Measurements from ENCODE around the gene BCAN. TPM values are rescaled to one million over a fixed set of nuclear protein-coding genes. Genes with fewer than 3 reads are reported as not detected.

BCAN gene
- total RNA-seq, 1 experiment from 2014 or later = not detected

- H3K4me2 ChIP-seq = no peak overlapping the region
- intact Hi-C loops (cut with micrococcal nuclease; ENCODE audit: unreplicated experiment) = no loop called here
- no peaks in the 10 kb centered on the region for H3K27me3 ChIP-seq (ENCODE audit: insufficient read depth, low read depth)
- peaks cover 65% of the 10 kb centered on the region for H3K79me2 ChIP-seq (ENCODE audit: low read depth)
- no peak for DNase-seq
- peaks cover 100% of the 10 kb centered on the region for H4K20me1 ChIP-seq (ENCODE audit: insufficient read depth)
- H3F3A ChIP-seq (ENCODE audit: insufficient read depth, low read depth) = peaks cover 30% of the 10 kb centered on the region; the same call in 1 of the 2 replicates
- peaks cover 8% of the 10 kb centered on the region for H3K4me1 ChIP-seq (replicated peaks; ENCODE audit: insufficient read depth)
- no peak overlapping the region for H3K4me3 ChIP-seq
- BruUV-seq (replicated peaks) = no TSS peak
- no peak overlapping the region for H3K27ac ChIP-seq
- ChIA-PET POLR2A (ENCODE audit: unreplicated experiment) (no interaction called here), CTCF (interaction anchor here (0.6 kb wide), 2 partner anchors 71 to 236 kb away, joined by 3 read pairs; no protein-coding TSS in a partner anchor)
- H3K9me2 ChIP-seq (ENCODE audit: insufficient read depth) = no peaks in the 10 kb centered on the region
- no peaks in the 10 kb centered on the region for H3K9me3 ChIP-seq (ENCODE audit: insufficient read depth, low read depth)
- H3K36me3 ChIP-seq (ENCODE audit: low read depth) = peaks cover 38% of the 10 kb centered on the region
- TF ChIP-seq CTCF (conservative IDR thresholded peaks at IDR 0.05) (no peak), EZH2 (IDR thresholded peaks at IDR 0.05; ENCODE audit: low read depth) (no peak)
- H2AFZ ChIP-seq = no peak overlapping the region
These were observed 12.8 kb downstream of the BCAN start for GRCh38 chr1:156654700-156655099.

DNA sequence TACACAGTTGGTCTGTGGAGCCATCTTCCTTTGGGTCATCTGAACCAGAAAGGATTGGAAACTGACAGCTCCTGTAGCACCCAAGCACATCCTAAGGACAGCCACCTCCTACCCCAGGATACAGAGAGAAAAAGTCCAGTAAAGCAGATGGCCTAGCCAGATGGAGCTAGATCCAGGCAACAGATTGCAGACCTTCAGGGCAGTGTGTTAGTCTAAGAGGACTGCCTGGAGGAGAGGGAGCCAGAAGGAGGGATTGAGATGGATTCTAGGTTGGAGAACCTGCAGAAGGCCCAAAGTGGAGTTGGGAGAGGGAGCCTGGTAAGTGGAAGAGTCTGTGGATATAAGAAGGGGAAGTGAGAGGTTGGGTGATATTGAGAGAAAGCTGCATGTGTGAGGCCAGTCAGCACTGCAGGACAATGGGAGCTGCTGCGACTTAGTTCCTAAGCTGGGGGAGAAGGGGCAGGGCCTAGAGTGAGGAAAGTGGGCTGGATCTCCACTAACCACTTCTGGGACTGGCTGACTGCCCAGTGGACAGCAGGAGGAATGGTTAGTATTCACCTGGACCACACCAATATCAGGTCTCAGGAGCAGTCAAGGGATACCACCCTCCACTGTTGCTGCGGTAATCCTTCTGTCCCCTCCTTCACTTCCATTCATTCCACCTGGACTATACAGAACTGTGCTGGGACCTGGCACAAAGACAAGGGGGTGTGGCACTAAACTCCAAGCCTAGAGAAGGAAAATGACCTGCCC, 13.4 kb downstream of the BCAN start:
- Histone ChIP-seq H3K36me3 (ENCODE audit: low read depth) (peaks cover 38% of the 10 kb centered on the region), H4K20me1 (ENCODE audit: insufficient read depth) (peaks cover 95% of the 10 kb centered on the region), H3K9me3 (ENCODE audit: insufficient read depth, low read depth) (no peaks in the 10 kb centered on the region), H3K4me1 (replicated peaks; ENCODE audit: insufficient read depth) (peaks cover 9% of the 10 kb centered on the region), H3F3A (ENCODE audit: insufficient read depth, low read depth) (peaks cover 27% of the 10 kb centered on the region; the same call in 1 of the 2 replicates), H3K27ac (no peak overlapping the region), H3K4me3 (no peak overlapping the region), H3K4me2 (no peak overlapping the region), H2AFZ (no peak overlapping the region), H3K79me2 (ENCODE audit: low read depth) (peaks cover 68% of the 10 kb centered on the region), H3K27me3 (ENCODE audit: insufficient read depth, low read depth) (no peaks in the 10 kb centered on the region), H3K9me2 (ENCODE audit: insufficient read depth) (no peaks in the 10 kb centered on the region)
- ChIA-PET CTCF (interaction anchor here (0.6 kb wide), 1 partner anchor 70 kb away, joined by 3 read pairs; no protein-coding TSS in a partner anchor), POLR2A (ENCODE audit: unreplicated experiment) (interaction anchor here (0.6 kb wide), 1 partner anchor 64 kb away, joined by 4 read pairs; the partner anchor contains the start of gene NAXE)
- DNase-seq = no peak
- BruUV-seq (replicated peaks) = no TSS peak
- no peak for TF ChIP-seq EZH2 (IDR thresholded peaks at IDR 0.05; ENCODE audit: low read depth)
- no peak for TF ChIP-seq CTCF (conservative IDR thresholded peaks at IDR 0.05)
- intact Hi-C loops (cut with micrococcal nuclease; ENCODE audit: unreplicated experiment) = no loop called here

DNA sequence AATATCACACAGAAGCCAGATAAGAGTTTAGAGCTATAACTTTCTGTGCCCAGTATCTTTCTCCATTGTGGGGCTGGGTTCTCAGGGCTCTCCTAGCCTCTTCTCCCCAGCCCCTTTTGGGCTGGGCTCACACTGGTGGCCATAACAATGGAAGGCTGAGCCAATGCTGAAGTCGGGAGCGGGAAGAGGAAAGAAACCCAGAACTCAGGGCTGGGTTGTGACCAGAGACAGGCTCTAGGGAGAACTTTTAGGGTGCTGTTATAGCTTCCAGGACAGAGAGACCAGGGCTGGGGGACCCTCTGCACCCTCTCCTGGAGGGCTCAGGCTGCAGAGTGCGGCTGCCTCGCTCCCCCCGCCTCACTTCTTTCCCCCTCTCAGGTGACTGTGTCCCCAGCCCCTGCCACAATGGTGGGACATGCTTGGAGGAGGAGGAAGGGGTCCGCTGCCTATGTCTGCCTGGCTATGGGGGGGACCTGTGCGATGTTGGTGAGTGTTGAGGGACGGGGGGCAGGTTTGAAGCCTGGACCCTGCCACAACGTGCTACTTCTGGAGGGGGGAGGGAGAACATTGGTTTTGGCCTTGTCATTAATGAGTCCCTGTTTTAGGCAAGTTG, 14.1 kb downstream of the BCAN start:
- BruUV-seq (replicated peaks) = no TSS peak
- H3K4me1 ChIP-seq (replicated peaks; ENCODE audit: insufficient read depth) = peaks cover 9% of the 10 kb centered on the region
- POLR2A ChIA-PET (ENCODE audit: unreplicated experiment) = no interaction called here
- peaks cover 28% of the 10 kb centered on the region; the same call in 1 of the 2 replicates for H3F3A ChIP-seq (ENCODE audit: insufficient read depth, low read depth)
- CTCF ChIA-PET = no interaction called here
- no peak for TF ChIP-seq EZH2 (IDR thresholded peaks at IDR 0.05; ENCODE audit: low read depth)
- no peak for TF ChIP-seq CTCF (conservative IDR thresholded peaks at IDR 0.05)
- H3K27me3 ChIP-seq (ENCODE audit: insufficient read depth, low read depth) = no peaks in the 10 kb centered on the region
- H3K4me2 ChIP-seq = no peak overlapping the region
- intact Hi-C loops (cut with micrococcal nuclease; ENCODE audit: unreplicated experiment) = no loop called here
- H3K27ac ChIP-seq = no peak overlapping the region
- H2AFZ ChIP-seq = no peak overlapping the region
- no peak overlapping the region for H3K4me3 ChIP-seq
- H4K20me1 ChIP-seq (ENCODE audit: insufficient read depth) = peaks cover 89% of the 10 kb centered on the region
- H3K79me2 ChIP-seq (ENCODE audit: low read depth) = peaks cover 75% of the 10 kb centered on the region
- no peak for DNase-seq
- H3K9me3 ChIP-seq (ENCODE audit: insufficient read depth, low read depth) = no peaks in the 10 kb centered on the region
- H3K9me2 ChIP-seq (ENCODE audit: insufficient read depth) = no peaks in the 10 kb centered on the region
- peaks cover 36% of the 10 kb centered on the region for H3K36me3 ChIP-seq (ENCODE audit: low read depth)
